ENCODE measurements around the gene CD38. TPM values are rescaled to one million over a fixed set of nuclear protein-coding genes. Genes with fewer than 3 reads are reported as not detected.
"Not testable (repeated sequence)": the region's sequence is repeated elsewhere in the genome, so short reads cannot be mapped to it uniquely, and the experiment has no call there.

CD38 gene
- total RNA-seq, 2 experiments from 2014 or later = 26.3 to 29.5 TPM

GRCh38 chr4:15784959-15785634, 7.0 kb downstream of the CD38 start:
- POLR2A ChIA-PET = no interaction called here
- CTCF ChIA-PET = no interaction called here

- POLR2A ChIA-PET = no interaction called here
- CTCF ChIA-PET = no interaction called here
Observed at GRCh38 chr4:15786743-15787142, 8.6 kb downstream of the CD38 start.

- CTCF ChIA-PET = interaction anchor here (2.3 kb wide), 1 partner anchor 13 kb away, joined by 6 read pairs; no protein-coding TSS in a partner anchor
- POLR2A ChIA-PET = no interaction called here
Observed at GRCh38 chr4:15792974-15793373, 14.8 kb downstream of the CD38 start.

GRCh38 chr4:15793506-15794363, 15.6 kb downstream of the CD38 start:
- ChIA-PET CTCF (interaction anchor here (2.3 kb wide), 1 partner anchor 12 kb away, joined by 6 read pairs; no protein-coding TSS in a partner anchor), POLR2A (no interaction called here)

GRCh38 chr4:15794426-15794825, 16.3 kb downstream of the CD38 start:
- ChIA-PET CTCF (interaction anchor here (2.3 kb wide), 1 partner anchor 11 kb away, joined by 6 read pairs; no protein-coding TSS in a partner anchor), POLR2A (no interaction called here)

GRCh38 chr4:15794905-15795304, 16.8 kb downstream of the CD38 start:
- CTCF ChIA-PET = interaction anchor here (2.3 kb wide), 1 partner anchor 11 kb away, joined by 6 read pairs; no protein-coding TSS in a partner anchor
- POLR2A ChIA-PET = no interaction called here

GRCh38 chr4:15797320-15797719, 19.2 kb downstream of the CD38 start:
- POLR2A ChIA-PET = no interaction called here
- CTCF ChIA-PET = no interaction called here

GRCh38 chr4:15799141-15799540, 21.0 kb downstream of the CD38 start:
- CTCF ChIA-PET = no interaction called here
- POLR2A ChIA-PET = no interaction called here

- CTCF ChIA-PET = no interaction called here
Observed at GRCh38 chr4:15799701-15800100, 21.6 kb downstream of the CD38 start.

GRCh38 chr4:15802497-15802896, 24.4 kb downstream of the CD38 start:
- CTCF ChIA-PET = interaction anchor here (1.1 kb wide), 1 partner anchor 153 kb away, joined by 4 read pairs; no protein-coding TSS in a partner anchor
- POLR2A ChIA-PET = not testable (repeated sequence)

More at GRCh38 chr4:15799701-15800100, 21.6 kb downstream of the CD38 start:
- POLR2A ChIA-PET = no interaction called here

- ChIA-PET POLR2A (interaction anchor here (0.7 to 1.3 kb wide), 2 partner anchors 150 to 1085 kb away, joined by 3 to 4 read pairs; no protein-coding TSS in a partner anchor), CTCF (interaction anchor here (0.6 to 4.7 kb wide), 24 partner anchors 12 to 350 kb away, joined by 3 to 27 read pairs (median 4); partner anchors contain the start of gene FGFBP2)
Observed at GRCh38 chr4:15805583-15806517, 27.7 kb downstream of the CD38 start.

- ChIA-PET POLR2A (no interaction called here), CTCF (no interaction called here)
Observed at GRCh38 chr4:15809058-15809457, 30.9 kb downstream of the CD38 start.

GRCh38 chr4:15809466-15809865, 31.3 kb downstream of the CD38 start:
- CTCF ChIA-PET = no interaction called here
- POLR2A ChIA-PET = no interaction called here

GRCh38 chr4:15811703-15812337, 33.7 kb downstream of the CD38 start:
- ChIA-PET POLR2A (no interaction called here), CTCF (no interaction called here)

- ChIA-PET POLR2A (no interaction called here), CTCF (no interaction called here)
Observed at GRCh38 chr4:15832523-15833451, 54.7 kb downstream of the CD38 start.

GRCh38 chr4:15833801-15834200, 55.7 kb downstream of the CD38 start:
- ChIA-PET POLR2A (no interaction called here), CTCF (no interaction called here)

GRCh38 chr4:15836362-15836761, 58.2 kb downstream of the CD38 start:
- ChIA-PET CTCF (no interaction called here), POLR2A (no interaction called here)

GRCh38 chr4:15837591-15837990, 59.5 kb downstream of the CD38 start:
- ChIA-PET POLR2A (no interaction called here), CTCF (no interaction called here)
